SH-SY5Y (cell line): ENCODE measurements around the gene HLCS.

Source experiments
- GATA2 ChIP-seq: IDR thresholded peaks from 2 replicates; pipeline ENCODE4 v1.6.1; 2011; ENCODE audit warnings: mild to moderate bottlenecking, low read depth, low read length
- GATA3 ChIP-seq: IDR thresholded peaks from 2 replicates; pipeline ENCODE4 v1.6.1; 2011; ENCODE audit warnings: low read depth, mild to moderate bottlenecking, low read length, moderate library complexity

GRCh38 chr21:36839735-36840134 is 126.7 kb downstream of the HLCS start:
- TF ChIP-seq GATA3 (no peak), GATA2 (no peak)
